Fibroblast of mammary gland (primary cell): ENCODE results near the gene KCNQ1.

ENCODE experiments used
- DNase-seq: peaks from one replicate; pipeline ENCODE4 v3.0.0-alpha.2; 2010; ENCODE audit warnings: low read depth
- H3K4me3 ChIP-seq: 2 replicates; pipeline ENCODE4 v1.5.1; 2011; ENCODE audit warnings: low read depth, mild to moderate bottlenecking, low read length, moderate library complexity; ENCODE audit not compliant: control insufficient read depth
- CTCF ChIP-seq: conservative IDR thresholded peaks from 2 replicates; pipeline ENCODE4 v1.5.1; 2011; ENCODE audit warnings: low read depth, low read length, inconsistent platforms; ENCODE audit not compliant: control insufficient read depth, insufficient read depth

KCNQ1 gene

DNA sequence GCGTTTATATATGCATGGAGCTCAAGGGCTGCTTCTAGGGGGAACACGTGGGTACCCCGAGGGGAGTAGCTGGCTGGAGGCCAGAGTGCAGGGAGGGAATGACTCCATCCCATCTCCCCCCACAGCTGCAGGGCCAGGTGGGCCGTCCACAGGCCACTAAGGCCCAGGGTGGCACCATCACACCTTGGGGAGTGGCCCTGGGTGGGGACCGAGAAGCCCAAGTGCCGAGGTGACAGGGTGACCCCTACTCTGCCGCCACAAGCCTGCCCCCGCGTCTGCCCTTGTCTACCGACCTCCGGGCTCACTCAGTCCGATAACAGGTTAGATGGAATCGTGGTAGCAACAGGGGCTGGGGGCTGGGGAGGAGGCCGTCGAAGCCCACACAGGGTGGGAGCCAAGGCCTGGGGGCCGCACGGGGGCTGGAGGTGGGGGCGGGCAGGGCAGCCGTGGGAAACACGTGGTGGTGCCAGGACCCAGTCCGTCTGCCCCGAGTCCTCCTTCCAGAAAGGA, 129.3 kb downstream of the KCNQ1 start:
- DNase-seq: no peak
- TF ChIP-seq CTCF: no peak
- no peak overlapping the region for H3K4me3 ChIP-seq

- no peak for TF ChIP-seq CTCF
- DNase-seq: no peak
- H3K4me3 ChIP-seq: no peak overlapping the region
Observed at GRCh38 chr11:2574553-2575535, 130.0 kb downstream of the KCNQ1 start.

GRCh38 chr11:2575591-2576051, 130.8 kb downstream of the KCNQ1 start:
- no peak overlapping the region for H3K4me3 ChIP-seq
- no peak for TF ChIP-seq CTCF
- no peak for DNase-seq

DNA sequence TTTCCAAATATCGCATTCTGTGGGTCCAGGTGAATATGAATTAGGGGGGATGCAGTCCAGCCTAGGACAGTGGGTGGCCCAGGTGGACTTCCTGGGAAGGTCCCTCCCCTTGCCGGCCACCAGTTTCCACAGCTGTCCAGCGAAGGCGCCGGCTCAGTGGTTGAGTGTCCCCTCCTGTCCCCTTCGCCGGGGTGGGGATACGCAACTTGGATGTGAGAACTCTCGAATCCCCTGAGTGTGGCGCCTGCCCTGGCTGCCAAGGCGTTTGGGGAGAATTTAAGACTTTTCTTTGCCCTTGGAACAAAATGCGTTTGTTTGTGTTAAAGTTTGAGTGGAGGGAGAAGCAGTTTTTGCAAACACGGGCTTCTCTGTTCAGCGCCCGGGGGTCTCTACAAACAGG, 131.3 kb downstream of the KCNQ1 start:
- DNase-seq: no peak
- H3K4me3 ChIP-seq: no peak overlapping the region
- no peak for TF ChIP-seq CTCF

DNA sequence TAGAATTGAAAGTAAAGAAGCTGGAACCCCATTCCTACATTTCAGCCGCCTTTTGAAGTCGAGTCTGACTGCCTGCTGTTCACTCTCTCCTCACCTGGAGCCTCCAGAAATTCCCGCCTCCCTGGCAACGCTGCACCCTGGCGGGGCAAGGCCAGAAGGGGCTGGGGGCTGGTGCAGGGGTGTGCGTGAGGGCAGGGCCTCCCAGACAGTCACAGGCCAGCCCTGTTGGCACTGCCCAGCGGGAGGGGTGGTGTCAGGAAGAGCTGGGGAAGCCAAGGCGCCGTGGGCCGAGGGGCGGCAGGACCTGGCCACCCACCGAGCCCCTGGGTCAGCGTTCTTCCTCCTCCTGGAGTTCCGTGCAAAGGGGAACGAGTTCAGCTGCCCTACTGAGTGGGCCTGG, 131.7 kb downstream of the KCNQ1 start:
- DNase-seq: no peak
- no peak for TF ChIP-seq CTCF
- H3K4me3 ChIP-seq: no peak overlapping the region

DNA sequence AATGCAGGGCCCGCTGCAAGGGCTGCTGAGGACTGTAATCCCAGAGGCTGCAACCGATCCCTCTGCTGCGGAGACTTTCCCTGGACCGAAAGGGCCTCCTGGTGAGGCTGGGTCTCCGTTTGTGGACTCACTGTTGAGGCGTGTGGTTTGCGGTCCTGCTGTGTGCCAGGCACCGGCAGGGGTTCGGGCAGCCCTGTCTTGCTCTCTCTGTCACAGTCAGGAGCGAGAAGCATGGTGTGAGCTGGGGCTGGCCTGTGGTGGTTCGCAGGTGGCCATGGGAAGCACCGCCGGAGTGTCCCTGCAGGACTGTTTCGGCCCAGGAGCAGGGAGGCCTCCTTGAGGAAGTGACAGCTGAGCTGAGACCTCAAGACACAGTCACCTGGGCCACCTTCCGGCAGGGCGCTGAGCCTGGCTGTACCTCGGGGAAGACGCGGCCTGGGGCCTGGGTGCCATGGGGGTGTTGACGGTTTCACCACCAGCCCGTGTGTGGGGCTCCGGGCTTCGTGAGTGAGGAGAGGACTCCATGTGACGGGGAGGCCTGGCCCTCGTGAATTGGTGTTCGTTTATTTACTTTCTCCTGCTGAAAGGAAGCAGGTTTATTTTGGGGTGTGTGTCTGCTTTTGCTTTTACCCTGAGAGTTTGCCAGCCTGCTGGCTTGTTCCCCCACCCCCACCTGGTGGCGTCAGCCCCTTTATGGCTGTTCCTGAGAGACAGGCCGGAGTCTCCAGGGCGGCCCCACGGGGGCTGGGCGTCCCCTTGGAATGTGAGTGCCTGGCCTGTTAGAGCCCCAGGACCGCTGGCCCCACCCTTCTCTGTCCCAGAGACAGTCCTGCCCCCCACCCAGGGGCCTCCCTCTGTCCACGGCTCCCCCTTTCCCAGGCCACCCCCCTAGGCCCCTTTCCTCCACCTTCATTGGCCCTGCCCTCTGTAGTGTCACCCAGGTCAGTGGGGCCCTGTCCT, 132.5 kb downstream of the KCNQ1 start:
- DNase-seq: no peak
- TF ChIP-seq CTCF: no peak
- H3K4me3 ChIP-seq: no peak overlapping the region
